GM12878 (cell line): ENCODE results near the gene DLGAP3. TPM values are rescaled to one million over a fixed set of nuclear protein-coding genes. Genes with fewer than 3 reads are reported as not detected.

Experiments used
- ATAC-seq: fragments of 200-7000 bp; cut with Tn5 transposase; 3 replicates; pipeline ENCODE4 v1.9.1; 2020; ENCODE audit warnings: mild to moderate bottlenecking, moderate library complexity
- BruUV-seq: library from RNA; stranded (reverse); fragments of 400-500 nt; replicated peaks from 2 replicates; lab custom pipeline; 2021; lab: Mats Ljungman, UMichigan
- CTCF ChIA-PET: fragments of 300-600 bp; sonication (Branson Sonifier 250); formaldehyde crosslinking; extraction: SDS; loops from one replicate; lab custom pipeline; 2021; ENCODE audit warnings: inconsistent platforms; lab: Yijun Ruan, JAX
- POLR2A ChIA-PET: fragments of 350-600 bp; formaldehyde crosslinking; extraction: SDS; loops from one replicate; lab custom pipeline; 2021; ENCODE audit warnings: inconsistent platforms; lab: Charles Lee
- RAD21 ChIA-PET: fragments of 300-600 bp; sonication (Branson Sonifier 250); formaldehyde crosslinking; loops from one replicate; lab custom pipeline; 2023; ENCODE audit warnings: antibody characterized with exemption; ENCODE audit not compliant: unreplicated experiment; lab: Charles Lee
- SMC1A ChIA-PET: fragments of 300-600 bp; sonication (Branson Sonifier 250); formaldehyde crosslinking; loops from one replicate; lab custom pipeline; 2023; ENCODE audit not compliant: unreplicated experiment, uncharacterized antibody; lab: Charles Lee
- DNase-seq: peaks from one replicate; pipeline ENCODE4 v3.0.0-alpha.2; 2011; ENCODE audit warnings: low read depth, low spot score
- FAIRE-seq: peaks from 3 replicates; lab custom pipeline; 2011; peaks lifted over from hg19 to GRCh38; lab: Jason Lieb, UNC
- H2AFZ ChIP-seq: 2 replicates; pipeline ENCODE4 v1.6.0; 2011; ENCODE audit warnings: low read depth, low read length, control low read depth; ENCODE audit not compliant: control insufficient read depth
- H3K27ac ChIP-seq: 2 replicates; pipeline ENCODE4 v1.5.1; 2011; ENCODE audit warnings: control low read depth; ENCODE audit not compliant: control insufficient read depth, insufficient read depth
- H3K27me3 ChIP-seq, 2 experiments: replicated peaks in 1 of 2; 2 replicates each; pipeline versions ENCODE4 v1.6.0 to v1.6.1; 2011; ENCODE audit warnings: low read length in 1 of 2; ENCODE audit not compliant: control insufficient read depth in 2 of 2, insufficient read depth in 2 of 2
- H3K36me3 ChIP-seq, 2 experiments: 2 replicates each; pipeline ENCODE4 v1.5.1; 2011; ENCODE audit warnings: low read length in 1 of 2; ENCODE audit not compliant: control insufficient read depth in 2 of 2, insufficient read depth in 2 of 2
- H3K4me1 ChIP-seq: 2 replicates; pipeline ENCODE4 v1.6.1; 2011; ENCODE audit warnings: mild to moderate bottlenecking, low read length, moderate library complexity, mixed read lengths; ENCODE audit not compliant: control insufficient read depth, insufficient read depth
- H3K4me2 ChIP-seq: 2 replicates; pipeline ENCODE4 v1.6.0; 2011; ENCODE audit warnings: control low read depth; ENCODE audit not compliant: control insufficient read depth, insufficient read depth
- H3K4me3 ChIP-seq: fragments of 200-600 bp; sonication (generic); 2 replicates; pipeline ENCODE4 v1.5.1; 2016
- H3K79me2 ChIP-seq: 2 replicates; pipeline ENCODE4 v1.6.0; 2011; ENCODE audit warnings: low read length; ENCODE audit not compliant: control insufficient read depth, insufficient read depth
- H3K9ac ChIP-seq: 2 replicates; pipeline ENCODE4 v1.8.0; 2011; ENCODE audit warnings: low read length, control low read depth, mixed read lengths; ENCODE audit not compliant: control insufficient read depth, insufficient read depth
- H3K9me3 ChIP-seq: replicated peaks from 3 replicates; pipeline ENCODE4 v1.5.1; 2011; ENCODE audit warnings: mild to moderate bottlenecking, low read length; ENCODE audit not compliant: control insufficient read depth, insufficient read depth
- H4K20me1 ChIP-seq: 2 replicates; pipeline ENCODE4 v1.6.0; 2011; ENCODE audit not compliant: control insufficient read depth, insufficient read depth
- BHLHE40 ChIP-seq, 2 experiments: fragments of 450-650 bp in 1 of 2; IDR thresholded peaks; 2 replicates each; pipeline ENCODE4 v1.6.1; 2011 to 2017; ENCODE audit warnings: low read depth in 2 of 2, borderline replicate concordance in 1 of 2, improper control_type of control experiment in 1 of 2, low read length in 1 of 2, mild to moderate bottlenecking in 1 of 2
- CBX3 ChIP-seq: fragments of 200-600 bp; sonication (generic); IDR thresholded peaks from 2 replicates; pipeline ENCODE4 v1.6.1; 2016; ENCODE audit warnings: low read depth, borderline replicate concordance
- EED ChIP-seq: sonication (generic); IDR thresholded peaks from 2 replicates; pipeline ENCODE4 v1.6.1; 2016; ENCODE audit warnings: antibody characterized with exemption, low read depth
- FOXK2 ChIP-seq: fragments of 450-650 bp; IDR thresholded peaks from 2 replicates; pipeline ENCODE4 v1.6.1; 2017; ENCODE audit warnings: mild to moderate bottlenecking, moderate library complexity
- FOXM1 ChIP-seq: IDR thresholded peaks from 2 replicates; pipeline ENCODE4 v1.6.1; 2012; ENCODE audit warnings: low read depth, mild to moderate bottlenecking, inconsistent platforms, low read length, moderate library complexity
- HCFC1 ChIP-seq: fragments of 150-350 bp; IDR thresholded peaks from 2 replicates; pipeline ENCODE4 v1.6.1; 2014; ENCODE audit warnings: low read length
- HDGF ChIP-seq: fragments of 450-650 bp; IDR thresholded peaks from 2 replicates; pipeline ENCODE4 v1.6.1; 2016; ENCODE audit warnings: antibody characterized with exemption
- IKZF2 ChIP-seq, 2 experiments: fragments of 450-650 bp; IDR thresholded peaks; 2 replicates each; pipeline ENCODE4 v1.6.1; 2017; ENCODE audit warnings: mild to moderate bottlenecking in 2 of 2, moderate library complexity in 2 of 2
- LARP7 ChIP-seq: fragments of 450-650 bp; IDR thresholded peaks from 2 replicates; pipeline ENCODE4 v1.6.1; 2017; ENCODE audit warnings: mild to moderate bottlenecking
- MTA2 ChIP-seq: fragments of 450-650 bp; IDR thresholded peaks from 2 replicates; pipeline ENCODE4 v1.6.1; 2016; ENCODE audit warnings: low read depth, mild to moderate bottlenecking, moderate library complexity
- MXI1 ChIP-seq: fragments of 150-350 bp; IDR thresholded peaks from 2 replicates; pipeline ENCODE4 v1.6.1; 2011; ENCODE audit warnings: low read depth, mild to moderate bottlenecking, inconsistent platforms, low read length, improper control_type of control experiment
- PAX5 ChIP-seq: IDR thresholded peaks from 2 replicates; pipeline ENCODE4 v1.6.1; 2011; ENCODE audit warnings: low read depth, low read length, borderline replicate concordance
- POLR2AphosphoS5 ChIP-seq: IDR thresholded peaks from 2 replicates; pipeline ENCODE4 v1.6.1; 2011; ENCODE audit warnings: mild to moderate bottlenecking, low read length, inconsistent platforms
- RB1 ChIP-seq: fragments of 450-650 bp; formaldehyde crosslinking; IDR thresholded peaks from 2 replicates; pipeline ENCODE4 v1.6.1; 2017; ENCODE audit warnings: mild to moderate bottlenecking, borderline replicate concordance
- RELA ChIP-seq: fragments of 450-650 bp; IDR thresholded peaks from 2 replicates; pipeline ENCODE4 v1.8.0; 2014; ENCODE audit warnings: borderline replicate concordance; ENCODE audit not compliant: partially characterized antibody
- SMC3 ChIP-seq: IDR thresholded peaks from 2 replicates; pipeline ENCODE4 v1.6.1; 2011; ENCODE audit warnings: low read length, improper control_type of control experiment, borderline replicate concordance
- SPI1 ChIP-seq: IDR thresholded peaks from 2 replicates; pipeline ENCODE4 v1.6.1; 2011; ENCODE audit warnings: low read depth, mild to moderate bottlenecking, low read length, moderate library complexity, borderline replicate concordance; ENCODE audit not compliant: insufficient read depth
- STAT1 ChIP-seq: fragments of 450-650 bp; conservative IDR thresholded peaks from 2 replicates; pipeline ENCODE4 v1.6.1; 2014; ENCODE audit warnings: antibody characterized with exemption, mild to moderate bottlenecking
- TCF3 ChIP-seq: IDR thresholded peaks from 2 replicates; pipeline ENCODE4 v1.6.1; 2012; ENCODE audit warnings: low read depth, mild to moderate bottlenecking, low read length, borderline replicate concordance; ENCODE audit not compliant: insufficient read depth
- YY1 ChIP-seq: IDR thresholded peaks from 2 replicates; pipeline ENCODE4 v1.6.1; 2011; ENCODE audit warnings: low read depth, mild to moderate bottlenecking, low read length
- ZNF207 ChIP-seq: fragments of 450-650 bp; IDR thresholded peaks from 2 replicates; pipeline ENCODE4 v1.6.1; 2014; ENCODE audit warnings: antibody characterized with exemption, mild to moderate bottlenecking, borderline replicate concordance
- WGBS: methylation state at CpG from one replicate; pipeline ENCODE4 v1.1.6; 2016; ENCODE audit warnings: low lambda C conversion rate; ENCODE audit not compliant: insufficient replicate concordance, insufficient coverage; ENCODE audit errors: missing lambda C conversion rate; 5-methylcytosine and 5-hydroxymethylcytosine counted together
- in situ Hi-C: fragments of 300-500 bp; cut with MboI; formaldehyde crosslinking; loops from 9 replicates; pipeline ENCODE4 v1.14.3; 2018; ENCODE audit warnings: mixed read lengths
- intact Hi-C: fragments of 100-400 bp; cut with micrococcal nuclease; formaldehyde crosslinking; loops from one replicate; pipeline ENCODE4 v1.14.2; 2022; ENCODE audit not compliant: unreplicated experiment
- polyA plus RNA-seq, 11 experiments: library from polyadenylated mRNA; depleted of rRNA in 4 of 11; unstranded in 6 of 11; stranded (reverse) in 5 of 11; fragments of >200 nt; fragmentation: Nextera tagmentation in 4 of 11; fragmentation: Illumina TruSeq in 1 of 11; extraction: Ambion mirVana in 4 of 11; extraction: Trizol in 1 of 11; gene quantifications; 1 replicate in 1 of 11; 2 replicates in 10 of 11; pipeline versions ENCODE4 v1.2.1 to v1.2.3, GENCODE V29; 2011 to 2016; ENCODE audit warnings: inconsistent platforms in 2 of 11, missing spikeins in 2 of 11, low read depth in 1 of 11
- total RNA-seq, 4 experiments: library from RNA; depleted of rRNA in 3 of 4; stranded (reverse); fragments of >200 nt in 3 of 4; fragmentation: Illumina TruSeq in 1 of 4; extraction: Trizol in 1 of 4; gene quantifications; 2 replicates each; pipeline versions ENCODE4 v1.2.1 to v1.2.3, GENCODE V29; 2013 to 2021
- TF ChIP-seq, protein P1 (sequence below): fragments of 450-650 bp; IDR thresholded peaks from 2 replicates; pipeline ENCODE4 v1.6.1; 2014; ENCODE audit warnings: mild to moderate bottlenecking
- TF ChIP-seq, protein P2 (sequence below): fragments of 450-650 bp; IDR thresholded peaks from 2 replicates; pipeline ENCODE4 v1.6.1; 2016; ENCODE audit warnings: mild to moderate bottlenecking

Gene DLGAP3
- total and polyA plus RNA-seq, 10 of the 15 experiments (the other 5 are each of a cell fraction or from before 2014, with no cell fraction given): 0.03 to 0.15 (median 0.08) TPM; not detected in 4

GRCh38 chr1:34852677-34853217 is 76.7 kb downstream of the DLGAP3 start:
- no peak overlapping the region for H3K27ac ChIP-seq
- peaks cover 13% of the 10 kb centered on the region for H3K79me2 ChIP-seq
- no peaks in the 10 kb centered on the region; the same call in 1 of the 2 replicates for H4K20me1 ChIP-seq
- no peaks in the 10 kb centered on the region for H3K4me1 ChIP-seq
- no TSS peak for BruUV-seq
- SMC1A ChIA-PET: interaction anchor here (0.6 to 2.4 kb wide), 9 partner anchors 13 to 333 kb away, joined by 3 to 9 read pairs (median 3); partner anchors contain the start of gene ZMYM1
- FAIRE-seq: peak; percentile 93
- no peak overlapping the region for H3K4me2 ChIP-seq
- no peak overlapping the region for H3K4me3 ChIP-seq
- no peaks in the 10 kb centered on the region for H3K27me3 ChIP-seq
- in situ Hi-C loops: loop anchor here (5.0 kb wide), 1 partner anchor 65 kb away; no protein-coding TSS in a partner anchor
- peaks cover 10 to 14% of the 10 kb centered on the region in 2 experiments for H3K36me3 ChIP-seq
- POLR2A ChIA-PET: interaction anchor here (1.0 kb wide), 1 partner anchor 14 kb away, joined by 4 read pairs; no protein-coding TSS in a partner anchor
- RAD21 ChIA-PET: interaction anchor here (0.8 to 1.9 kb wide), 8 partner anchors 8 to 447 kb away, joined by 3 to 9 read pairs (median 4); no protein-coding TSS in a partner anchor
- WGBS: 23% methylated on average over 6 of the region's 6 CpGs
- CTCF ChIA-PET: interaction anchor here (0.6 to 6.8 kb wide), 37 partner anchors 8 to 741 kb away, joined by 3 to 58 read pairs (median 3); partner anchors contain the start of genes GJB3 and TMEM35B
- intact Hi-C loops: loop anchor here (1.0 to 10.0 kb wide), 2 partner anchors 66 to 332 kb away; no protein-coding TSS in a partner anchor
- peak; percentile 100 for ATAC-seq
- no peaks in the 10 kb centered on the region for H3K9me3 ChIP-seq
- no peak overlapping the region for H2AFZ ChIP-seq
- H3K9ac ChIP-seq: no peak overlapping the region
- DNase-seq: peak; percentile 80
- TF ChIP-seq RB1 (peak; percentile 44; the same call in 1 of the 2 replicates), PAX5 (peak; percentile 46; the same call in 1 of the 2 replicates), STAT1 (no peak), FOXM1 (peak; percentile 60; the same call in 1 of the 2 replicates), HDGF (peak; percentile 58; the same call in 1 of the 2 replicates), LARP7 (0 out of 2 replicates have a peak, but pooled peaks have one; percentile 61), FOXK2 (no peak), RELA (peak; percentile 30), YY1 (peak; percentile 75), MTA2 (no peak), IKZF2 (IDR thresholded peaks at IDR 0.05) (no peak), SPI1 (peak; percentile 54; the same call in 1 of the 2 replicates), HCFC1 (0 out of 2 replicates have a peak, but pooled peaks have one; percentile 26), ZNF207 (peak; percentile 48; the same call in 1 of the 2 replicates), EED (no peak), BHLHE40 (IDR thresholded peaks at IDR 0.05; ENCODE audit: borderline replicate concordance in 1 of 2, low read depth in 2 of 2, low read length in 1 of 2) (peak; percentile 67 to 78), POLR2AphosphoS5 (no peak), TCF3 (no peak), MXI1 (peak; percentile 56; the same call in 1 of the 2 replicates), SMC3 (peak; percentile 65), CBX3 (no peak)
- TF ChIP-seq, protein P1, sequence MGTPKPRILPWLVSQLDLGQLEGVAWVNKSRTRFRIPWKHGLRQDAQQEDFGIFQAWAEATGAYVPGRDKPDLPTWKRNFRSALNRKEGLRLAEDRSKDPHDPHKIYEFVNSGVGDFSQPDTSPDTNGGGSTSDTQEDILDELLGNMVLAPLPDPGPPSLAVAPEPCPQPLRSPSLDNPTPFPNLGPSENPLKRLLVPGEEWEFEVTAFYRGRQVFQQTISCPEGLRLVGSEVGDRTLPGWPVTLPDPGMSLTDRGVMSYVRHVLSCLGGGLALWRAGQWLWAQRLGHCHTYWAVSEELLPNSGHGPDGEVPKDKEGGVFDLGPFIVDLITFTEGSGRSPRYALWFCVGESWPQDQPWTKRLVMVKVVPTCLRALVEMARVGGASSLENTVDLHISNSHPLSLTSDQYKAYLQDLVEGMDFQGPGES: no peak
- TF ChIP-seq, protein P2, sequence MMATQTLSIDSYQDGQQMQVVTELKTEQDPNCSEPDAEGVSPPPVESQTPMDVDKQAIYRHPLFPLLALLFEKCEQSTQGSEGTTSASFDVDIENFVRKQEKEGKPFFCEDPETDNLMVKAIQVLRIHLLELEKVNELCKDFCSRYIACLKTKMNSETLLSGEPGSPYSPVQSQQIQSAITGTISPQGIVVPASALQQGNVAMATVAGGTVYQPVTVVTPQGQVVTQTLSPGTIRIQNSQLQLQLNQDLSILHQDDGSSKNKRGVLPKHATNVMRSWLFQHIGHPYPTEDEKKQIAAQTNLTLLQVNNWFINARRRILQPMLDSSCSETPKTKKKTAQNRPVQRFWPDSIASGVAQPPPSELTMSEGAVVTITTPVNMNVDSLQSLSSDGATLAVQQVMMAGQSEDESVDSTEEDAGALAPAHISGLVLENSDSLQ: peak; percentile 62
